H4 (cell line): ENCODE results near the gene ARL8B. TPM values are rescaled to one million over a fixed set of nuclear protein-coding genes. Genes with fewer than 3 reads are reported as not detected.
"Not testable (repeated sequence)": the region's sequence is repeated elsewhere in the genome, so short reads cannot be mapped to it uniquely, and the experiment has no call there.

Source experiments
- DNase-seq: peaks from one replicate; pipeline ENCODE4 v3.0.0-alpha.2; 2015; ENCODE audit warnings: low spot score
- total RNA-seq: library from RNA; depleted of rRNA; stranded (reverse); fragments of >200 nt; shearing (Covaris generic); gene quantifications from 2 replicates; pipeline ENCODE4 v1.2.3, GENCODE V29; 2014; rRNA removed

The ARL8B gene
- total RNA-seq, result 46.9 and 49.3 TPM in 2 replicates

DNA sequence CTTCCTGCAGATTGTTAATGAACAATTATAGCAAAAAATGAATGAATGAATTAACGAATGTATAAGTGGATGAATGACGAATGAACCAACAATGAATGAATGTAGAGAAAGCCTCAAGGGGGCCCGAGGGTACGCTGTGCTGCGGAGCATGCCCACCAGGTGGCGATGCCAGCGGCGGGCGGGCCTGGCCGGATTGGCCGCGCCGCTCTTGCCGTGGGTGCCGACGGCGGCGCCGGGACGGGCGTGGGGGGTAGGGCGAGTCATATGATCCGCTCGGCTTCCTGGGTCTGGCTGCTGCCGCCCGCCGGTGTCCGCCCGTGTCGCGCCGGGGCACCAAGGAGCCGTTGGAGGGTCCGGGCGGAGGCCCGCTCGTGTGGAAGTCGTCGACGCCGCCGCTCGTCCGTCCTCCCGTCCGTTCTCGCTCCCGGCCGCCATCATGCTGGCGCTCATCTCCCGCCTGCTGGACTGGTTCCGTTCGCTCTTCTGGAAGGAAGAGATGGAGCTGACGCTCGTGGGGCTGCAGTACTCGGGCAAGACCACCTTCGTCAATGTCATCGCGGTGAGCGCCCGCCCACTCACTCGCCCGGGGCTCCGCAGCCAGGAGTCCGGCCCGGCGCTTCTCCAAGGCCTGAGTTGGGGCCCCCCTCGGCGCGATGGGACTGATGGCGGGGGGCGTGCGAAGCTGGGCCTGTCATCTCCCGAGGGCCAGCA lies at the start of gene ARL8B:
Gene ARL8B, plus strand, starts transcription at position 263 of the 711 bp plus-strand sequence. Its CDS starts 174 bp downstream, at position 437.
- peak; percentile 78 for DNase-seq

DNA sequence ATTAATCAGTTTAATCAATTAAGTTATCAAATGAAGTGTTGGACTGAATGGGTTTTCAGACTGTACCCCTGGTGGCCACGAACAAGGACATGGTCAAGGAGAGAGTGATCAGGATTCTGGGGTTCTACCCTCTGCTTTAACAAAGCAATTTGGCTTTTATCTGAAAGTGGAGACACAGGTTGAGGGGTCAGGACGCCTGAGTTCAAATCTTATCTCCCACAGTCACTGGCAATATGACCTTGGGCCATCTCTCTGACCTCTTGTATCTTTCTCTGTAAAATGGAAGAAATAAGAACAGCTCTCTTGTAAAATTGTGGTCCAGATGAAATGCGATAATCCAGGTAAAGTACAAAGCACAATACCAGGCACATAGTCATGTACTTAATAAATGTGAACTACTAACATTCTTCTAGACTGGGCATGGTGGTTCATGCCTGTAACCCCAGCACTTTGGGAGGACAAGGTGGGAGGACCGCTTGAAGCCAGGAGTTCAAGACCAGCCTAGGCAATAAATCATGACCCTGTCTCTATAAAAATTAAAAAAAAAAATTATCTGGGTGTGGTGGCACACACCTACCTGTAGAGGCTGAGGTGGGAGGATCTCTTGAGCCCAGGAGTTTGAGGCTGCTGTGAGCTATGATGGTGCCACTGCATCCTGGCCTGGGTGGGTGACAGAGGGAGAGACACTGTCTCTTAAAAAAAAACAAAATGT lies 48.6 kb upstream of the ARL8B start:
- no peak for DNase-seq

DNA sequence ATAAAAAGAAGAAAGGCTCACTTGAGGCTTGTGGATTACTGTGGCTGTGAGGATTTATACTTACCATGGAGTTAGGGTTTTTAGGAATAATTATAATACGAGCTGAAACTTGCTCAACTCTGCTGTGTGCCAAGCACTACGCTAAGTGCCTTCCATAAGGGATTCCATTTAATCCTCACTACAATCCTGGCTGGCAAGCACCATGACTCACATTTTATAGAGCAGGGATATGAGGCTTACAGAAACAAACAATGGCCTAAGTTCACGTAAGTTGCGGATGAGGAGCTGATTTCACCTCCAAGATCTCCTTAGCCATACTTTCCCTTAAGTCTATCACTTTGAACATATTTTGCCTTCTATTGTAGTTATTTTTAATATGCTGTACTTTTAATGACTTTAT lies 43.9 kb upstream of the ARL8B start:
- peak; percentile 86 for DNase-seq

DNA sequence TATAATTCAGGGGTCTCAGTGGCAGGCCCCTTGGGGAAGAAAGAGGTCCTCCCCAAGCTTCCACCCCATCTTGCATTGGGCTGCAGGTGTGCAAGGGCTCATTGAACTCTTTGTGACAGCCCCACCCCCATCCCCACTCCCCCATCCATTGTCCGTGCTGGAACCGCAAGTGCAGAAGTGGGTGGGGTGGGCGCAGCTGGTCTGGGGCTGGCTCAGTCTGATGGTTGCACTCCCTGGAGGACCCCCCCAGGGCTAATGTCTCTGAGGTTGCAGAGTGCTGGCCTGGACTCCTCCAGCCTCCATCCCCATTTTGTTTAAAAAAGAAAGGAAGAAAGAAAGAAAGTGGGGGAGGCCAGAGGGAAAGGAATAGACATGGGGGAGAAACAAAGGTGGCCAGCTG lies 42.3 kb upstream of the ARL8B start:
- no peak for DNase-seq

DNA sequence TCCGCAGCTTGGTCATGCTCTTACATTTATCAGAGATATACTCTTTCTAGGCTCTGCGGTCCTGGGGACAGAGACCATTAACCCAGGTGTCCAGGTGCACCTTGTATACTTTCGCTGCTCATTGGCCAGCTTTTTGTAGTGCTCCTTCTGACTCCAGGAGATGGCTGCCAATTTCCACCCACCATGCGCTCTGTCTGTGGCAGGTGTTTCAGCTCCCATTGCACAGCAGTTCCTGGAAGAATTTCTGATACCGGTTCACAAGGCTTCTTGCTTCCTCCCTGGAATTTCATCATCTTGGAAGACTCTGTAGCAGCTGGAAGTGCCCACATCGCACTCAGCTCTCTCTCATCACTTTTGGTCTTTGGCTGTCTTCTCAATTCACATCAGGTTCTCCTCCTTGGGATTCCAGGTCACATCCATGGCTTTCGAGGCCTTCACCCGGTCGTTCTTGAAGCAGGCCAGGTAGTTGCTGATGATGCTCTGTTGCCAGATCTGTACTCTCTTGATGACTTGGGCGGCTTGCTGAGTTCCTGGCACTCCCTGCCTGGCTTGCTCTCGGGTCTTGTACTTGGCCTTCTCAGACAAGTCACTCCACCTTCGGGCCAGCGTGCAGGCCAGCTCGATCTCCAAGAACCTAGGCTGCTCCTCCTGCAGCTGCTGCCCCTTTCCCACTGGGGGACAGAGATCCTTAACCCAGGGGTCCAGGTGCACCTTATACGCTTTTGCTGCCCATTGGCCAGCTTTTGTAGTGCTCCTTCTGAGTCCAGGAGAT lies 41.1 kb upstream of the ARL8B start:
- DNase-seq, result no peak

DNA sequence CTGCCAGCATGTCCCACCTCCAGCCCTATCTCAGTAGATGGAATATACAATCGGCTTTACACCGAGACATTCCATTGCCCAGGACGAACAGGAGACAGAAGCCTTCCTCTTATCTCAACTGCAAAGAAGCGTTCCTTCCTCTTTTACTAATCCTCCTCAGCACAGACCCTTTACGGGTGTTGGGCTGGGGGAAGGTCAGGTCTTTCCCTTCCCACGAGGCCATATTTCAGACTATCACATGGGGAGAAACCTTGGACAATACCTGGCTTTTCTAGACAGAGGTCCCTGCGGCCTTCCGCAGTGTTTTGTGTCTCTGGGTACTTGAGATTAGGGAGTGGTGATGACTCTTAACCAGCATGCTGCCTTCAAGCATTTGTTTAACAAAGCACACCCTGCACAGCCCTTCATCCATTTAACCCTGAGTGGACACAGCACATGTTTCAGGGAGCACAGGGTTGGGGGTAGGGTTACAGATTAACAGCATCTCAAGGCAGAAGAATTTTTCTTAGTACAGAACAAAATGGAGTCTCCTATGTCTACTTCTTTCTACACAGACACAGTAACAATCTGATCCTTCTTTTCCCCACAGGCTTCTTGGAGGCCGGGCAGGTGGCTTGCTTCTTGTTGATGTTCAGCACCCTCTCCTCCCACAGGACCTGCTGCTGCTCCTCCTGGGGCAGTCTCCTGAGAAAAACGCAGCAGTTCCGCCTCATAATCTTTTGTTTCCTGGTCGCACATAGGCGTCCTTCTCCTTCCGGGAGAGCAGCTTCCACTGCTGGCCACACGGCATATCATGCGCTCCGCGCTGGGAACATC lies 39.9 kb upstream of the ARL8B start:
- not testable (repeated sequence) for DNase-seq

DNA sequence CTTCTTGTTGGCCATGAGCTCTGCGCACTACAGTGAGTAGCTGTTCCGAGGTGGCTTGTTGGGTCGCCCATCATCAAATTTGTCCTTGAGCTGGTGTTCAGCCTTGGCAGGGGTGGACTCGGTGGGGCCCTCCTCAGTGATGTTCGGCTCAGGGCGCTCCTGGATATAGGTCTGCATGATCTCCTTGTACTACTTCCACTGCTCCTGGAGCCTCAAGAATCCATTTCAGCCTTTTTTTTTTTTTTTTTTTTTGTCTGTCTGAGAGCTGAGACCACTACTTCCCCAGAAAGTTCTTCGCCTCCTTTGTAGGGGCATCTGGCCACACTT lies 39.3 kb upstream of the ARL8B start:
- no peak for DNase-seq

DNA sequence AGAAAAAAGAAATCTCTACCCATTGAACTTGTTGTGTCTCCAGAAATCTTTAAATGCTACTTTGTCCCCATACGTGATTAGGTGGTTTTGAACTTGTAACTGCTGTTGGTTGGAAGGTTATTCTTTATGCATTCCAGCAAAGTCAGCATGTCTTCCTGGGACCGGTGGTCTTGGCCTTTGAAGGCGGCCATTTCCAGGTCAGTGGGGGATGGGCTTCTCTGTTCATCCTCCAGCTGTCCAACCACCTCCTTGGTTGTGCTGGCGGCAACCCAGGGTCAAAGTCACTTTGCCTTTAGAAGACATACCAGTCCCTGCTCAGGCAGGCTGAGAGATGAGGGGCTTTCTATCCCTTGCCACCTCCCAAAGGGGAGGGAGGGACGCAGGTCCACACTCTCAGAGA lies 37.9 kb upstream of the ARL8B start:
- DNase-seq, result no peak

DNA sequence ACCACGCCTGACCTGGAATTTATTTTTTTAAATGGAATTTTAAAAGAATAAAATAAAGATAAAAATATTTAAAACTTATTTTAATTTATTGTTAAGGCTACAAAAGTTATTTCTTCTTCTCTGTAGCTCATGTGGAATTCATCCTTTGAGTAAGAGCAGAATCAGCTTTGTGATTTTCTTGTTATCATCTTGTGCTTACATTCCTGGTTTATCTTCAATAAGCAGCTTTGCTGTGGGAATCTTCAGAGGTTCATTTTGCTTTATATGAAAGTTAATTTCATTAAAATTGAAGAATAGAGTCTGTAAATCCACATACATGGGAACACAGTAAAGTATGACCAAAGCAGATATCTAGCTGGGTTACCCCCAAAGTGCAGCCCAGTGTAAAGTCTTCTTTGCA lies 35.4 kb upstream of the ARL8B start:
- DNase-seq, result no peak

DNA sequence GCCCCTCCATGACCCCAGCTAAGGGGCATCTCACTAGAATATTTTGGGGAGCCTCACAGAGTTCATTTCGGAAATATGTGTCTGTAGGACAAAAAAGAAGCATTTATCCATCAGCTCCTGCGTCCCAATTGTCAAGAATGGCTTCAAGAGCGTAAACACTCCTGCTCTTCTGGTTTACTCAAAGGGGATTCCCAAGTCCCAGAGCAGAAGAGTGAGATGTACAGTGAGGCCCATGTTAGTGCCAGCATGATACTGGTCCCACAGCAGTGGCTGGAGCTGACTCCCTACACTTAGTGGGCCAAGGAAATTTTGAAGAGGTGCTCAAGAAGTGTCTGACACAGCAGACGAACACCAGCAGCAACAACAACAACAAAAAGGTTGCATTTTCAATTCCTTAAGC lies 34.9 kb upstream of the ARL8B start:
- no peak for DNase-seq

DNA sequence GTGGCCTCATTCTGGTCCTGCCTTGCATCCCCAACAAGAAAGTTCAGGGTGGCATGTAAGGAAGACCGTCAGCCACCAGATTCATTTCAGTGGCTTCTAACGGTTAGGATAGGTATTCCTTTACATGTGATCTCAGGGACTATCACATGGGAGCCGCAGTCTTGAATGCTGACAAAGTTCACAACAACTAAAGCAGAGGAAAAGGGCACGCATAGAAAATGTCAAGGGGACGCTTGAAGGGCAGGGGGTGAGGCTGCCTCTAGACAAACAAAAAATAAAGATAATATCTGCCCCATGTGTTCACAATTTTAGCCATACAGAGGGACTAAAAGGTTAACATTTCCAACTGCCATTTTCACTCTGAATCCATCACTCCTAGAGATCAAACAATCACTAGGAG lies 31.9 kb upstream of the ARL8B start:
- no peak for DNase-seq

DNA sequence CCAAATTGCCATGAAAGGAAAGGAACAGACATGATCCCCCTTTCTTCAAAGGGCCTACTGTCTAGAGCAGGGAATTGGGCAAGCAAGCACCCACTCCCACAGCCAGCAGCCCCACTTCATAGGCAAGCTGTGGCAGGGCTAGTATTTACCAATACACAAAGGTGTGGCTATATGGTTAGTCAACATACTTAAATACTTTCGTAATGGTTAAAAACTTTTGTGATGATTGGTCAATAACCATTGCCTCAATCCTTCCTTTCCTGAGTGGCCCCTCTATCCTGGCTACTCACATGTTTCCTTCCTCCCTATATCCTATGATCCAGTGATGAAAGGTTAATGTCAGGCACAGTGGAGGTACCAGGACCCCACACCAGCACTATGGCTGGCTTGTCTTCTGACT lies 30.1 kb upstream of the ARL8B start:
- no peak for DNase-seq

DNA sequence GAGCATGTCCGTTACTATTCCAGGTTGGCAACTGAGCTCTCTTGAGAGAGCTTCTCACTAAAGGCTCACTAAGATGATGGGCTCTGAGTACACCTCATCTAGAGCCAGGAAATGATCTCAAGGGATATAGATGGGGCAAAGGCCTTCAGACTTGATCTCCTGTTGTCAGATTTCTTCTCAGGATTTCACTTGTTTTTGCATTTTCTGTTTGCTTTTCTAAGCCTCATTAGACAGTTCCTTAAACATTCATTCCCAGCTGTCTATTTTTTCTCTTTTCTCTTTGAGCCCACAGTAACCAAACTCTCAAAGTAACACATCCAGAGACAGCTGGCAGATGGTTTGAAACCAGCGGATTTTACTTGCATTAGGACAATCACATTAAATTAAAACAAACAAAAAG lies 28.4 kb upstream of the ARL8B start:
- DNase-seq, result no peak

DNA sequence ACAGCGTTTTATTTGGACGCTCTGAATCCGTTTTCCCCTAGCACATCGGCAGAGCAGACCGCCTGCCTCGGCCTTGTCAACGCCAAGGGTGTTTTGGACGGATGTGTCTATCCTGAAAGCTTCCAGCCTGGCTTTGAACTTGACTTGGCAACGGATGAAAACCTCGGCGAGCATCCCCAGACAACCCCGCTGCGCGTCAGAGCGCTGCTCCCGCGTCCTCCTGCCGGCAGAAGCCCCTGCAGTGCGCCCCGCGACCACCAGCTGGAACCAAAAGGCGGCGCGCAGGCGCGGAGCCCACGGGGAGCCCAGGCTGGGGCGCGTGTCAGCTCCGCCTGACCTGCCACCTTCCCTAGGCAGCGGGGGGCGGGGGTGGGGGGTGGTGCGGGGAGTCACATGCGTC lies 26.2 kb upstream of the ARL8B start:
- no peak for DNase-seq

DNA sequence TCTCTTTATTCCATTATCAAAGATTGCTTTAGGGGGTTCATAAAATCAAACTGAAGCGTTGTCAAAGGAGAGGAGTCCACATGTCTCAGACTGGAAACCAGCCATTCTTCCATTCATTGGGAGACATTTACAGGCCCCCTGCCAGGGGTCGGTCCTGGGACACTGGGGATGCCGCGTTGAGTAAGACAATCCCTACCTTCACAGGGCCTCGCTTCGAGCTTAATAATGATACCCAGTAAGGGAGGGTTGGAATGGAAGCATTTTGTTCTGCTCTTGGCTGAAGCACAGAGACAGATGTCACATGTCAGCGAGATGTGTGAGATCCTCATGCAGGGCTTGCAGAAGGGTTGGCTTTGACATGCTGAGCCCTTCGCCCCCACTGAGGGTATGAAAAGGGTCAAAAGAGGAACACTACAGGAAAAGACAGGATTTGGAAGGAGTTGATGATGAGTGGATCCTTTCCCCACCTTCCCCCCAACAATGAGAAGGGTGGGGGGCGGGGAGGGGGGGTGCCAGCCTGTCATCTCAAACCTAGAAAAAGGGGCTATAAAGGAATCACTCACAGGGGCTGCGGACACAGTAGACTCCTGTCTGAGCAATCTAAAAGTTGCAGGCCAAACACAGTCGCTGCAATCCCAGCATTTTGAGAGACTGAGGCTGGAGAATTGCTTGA lies 25.6 kb upstream of the ARL8B start:
- no peak for DNase-seq

DNA sequence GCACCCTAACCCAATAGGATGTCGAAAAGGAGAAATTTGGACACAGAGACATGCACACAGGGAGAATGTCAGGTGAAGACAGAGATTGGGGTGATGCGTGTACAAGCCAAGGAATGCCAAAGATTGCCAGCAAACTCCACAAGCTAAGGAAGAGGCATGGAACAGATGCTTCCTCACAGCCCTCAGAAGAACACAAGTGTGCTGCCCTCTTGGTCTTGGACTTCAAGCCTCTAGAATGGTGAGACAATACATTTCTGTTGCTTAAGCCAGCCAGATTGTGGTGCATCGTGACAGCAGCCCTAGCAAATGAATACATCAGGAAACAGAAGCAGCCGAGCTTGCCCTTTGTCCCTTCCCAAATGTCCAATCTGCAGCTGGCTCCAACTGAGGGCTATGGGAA lies 23.7 kb upstream of the ARL8B start:
- no peak for DNase-seq

DNA sequence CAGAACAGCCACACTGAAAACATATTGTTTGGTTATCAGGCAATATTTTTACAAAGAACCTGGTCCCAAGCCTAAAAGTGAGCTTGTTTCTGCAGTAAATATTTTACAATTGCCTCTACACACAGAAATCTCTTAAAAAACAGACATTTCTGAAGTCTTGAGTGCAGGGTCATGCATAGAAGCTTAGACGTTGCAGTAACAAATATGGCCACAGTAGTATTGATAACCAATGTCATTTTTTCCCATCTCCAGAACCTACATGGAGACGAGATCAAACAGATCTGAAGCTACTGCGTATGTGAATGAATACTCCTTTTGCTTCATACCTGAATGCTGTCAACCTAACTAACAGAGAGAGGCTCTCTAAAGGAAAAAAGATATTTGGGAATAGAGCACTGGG lies 19.6 kb upstream of the ARL8B start:
- no peak for DNase-seq

DNA sequence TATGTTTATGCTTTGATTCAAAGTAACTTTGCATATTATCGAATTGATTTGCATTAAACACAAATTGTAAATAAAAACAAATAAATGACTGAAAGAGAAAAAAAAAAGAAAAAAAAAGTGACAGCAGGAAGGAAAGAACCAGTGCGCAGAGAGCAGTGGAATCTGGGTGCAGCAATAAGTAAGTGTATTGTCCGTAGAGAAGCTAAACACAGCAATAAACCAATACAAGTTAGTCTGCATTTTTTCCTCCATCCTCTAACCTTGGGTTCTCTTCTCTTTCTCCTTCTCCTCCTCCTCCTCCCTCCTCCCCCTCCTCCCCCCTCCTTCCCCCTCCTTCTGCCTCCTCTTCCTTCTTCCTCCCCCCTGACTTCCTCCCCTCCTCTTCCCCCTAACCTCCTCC lies 18.3 kb upstream of the ARL8B start:
- no peak for DNase-seq

DNA sequence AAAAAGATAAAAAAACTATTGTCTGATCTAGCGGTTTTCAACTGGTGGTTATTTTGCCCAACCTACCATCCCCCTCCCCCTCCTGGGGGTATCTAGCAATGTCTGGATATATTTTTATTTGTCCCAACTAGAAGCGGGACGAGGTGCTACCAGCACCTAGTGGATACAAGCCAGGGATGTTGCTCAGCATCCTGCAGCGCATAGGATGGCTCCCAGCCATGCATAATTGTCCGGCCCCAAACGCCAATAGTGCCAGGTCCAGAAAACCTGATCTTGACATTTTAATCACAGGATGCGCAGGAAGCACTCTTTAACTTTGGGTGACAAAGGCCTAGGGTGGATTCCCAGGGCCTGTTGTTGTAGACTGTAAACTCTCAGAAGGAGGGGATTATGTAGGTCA lies 17.0 kb upstream of the ARL8B start:
- DNase-seq, result no peak

DNA sequence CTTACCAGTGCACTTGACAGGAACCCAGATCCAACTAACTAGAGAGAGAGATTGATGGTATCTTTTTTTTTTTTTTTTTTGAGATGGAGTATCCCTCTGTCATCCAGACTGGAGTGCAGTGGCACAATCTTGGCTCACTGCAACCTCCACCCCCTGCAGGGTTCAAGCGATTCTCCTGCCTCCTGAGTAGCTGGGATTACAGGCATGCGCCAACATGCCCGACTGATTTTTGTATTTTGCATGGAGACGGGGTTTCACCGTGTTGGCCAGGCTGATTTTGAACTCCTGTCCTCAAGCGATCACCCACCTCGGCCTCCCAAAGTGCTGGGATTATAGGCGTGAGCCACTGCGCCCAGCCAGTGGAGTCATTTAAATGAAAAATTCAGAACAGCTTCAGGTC lies 15.7 kb upstream of the ARL8B start:
- not testable (repeated sequence) for DNase-seq

DNA sequence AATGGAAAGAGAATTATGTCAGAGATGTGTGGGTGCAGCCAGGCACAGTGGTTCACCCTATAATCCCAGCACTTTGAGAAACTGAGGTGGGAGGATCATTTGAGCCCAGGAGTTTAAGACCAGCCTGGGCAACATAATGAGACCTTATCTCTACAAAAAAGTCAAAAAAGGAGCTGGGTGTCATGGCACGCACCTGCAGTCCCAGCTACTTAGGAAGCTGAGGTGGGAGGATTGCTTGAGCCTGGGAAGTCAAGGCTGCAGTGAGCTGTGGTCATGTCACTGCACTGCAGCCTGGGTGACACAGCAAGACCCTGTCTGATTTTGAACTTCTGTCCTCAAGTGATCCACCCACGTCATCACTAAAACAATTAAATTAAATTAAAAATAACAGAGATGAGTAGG lies 15.2 kb upstream of the ARL8B start:
- DNase-seq, result not testable (repeated sequence)

DNA sequence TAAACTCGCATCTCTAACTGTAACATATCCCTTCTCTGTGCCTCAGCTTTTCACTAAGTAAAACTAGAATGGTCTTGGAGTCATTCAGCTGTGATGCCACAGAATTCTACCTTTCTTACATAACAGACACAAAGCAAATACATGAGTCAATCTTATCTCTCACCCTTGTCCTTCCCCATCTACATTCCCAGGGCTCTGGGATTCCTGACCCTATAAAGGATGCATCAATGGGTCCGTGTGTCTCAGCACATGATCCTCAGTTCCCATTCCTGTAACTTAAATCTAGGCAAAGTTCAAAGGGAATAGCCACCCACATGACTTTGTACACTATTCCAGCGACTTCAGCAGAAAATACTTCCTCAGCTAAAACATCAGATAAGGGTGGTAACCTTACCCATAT lies 11.8 kb upstream of the ARL8B start:
- DNase-seq, result no peak
